ENCODE results near the gene LENG1. TPM values are rescaled to one million over a fixed set of nuclear protein-coding genes. Genes with fewer than 3 reads are reported as not detected.

Gene LENG1
- total and polyA plus RNA-seq, 9 of the 15 experiments (the other 6 are each of a cell fraction or from before 2014, with no cell fraction given) = 0.30 to 10.5 (median 4.7) TPM

DNA sequence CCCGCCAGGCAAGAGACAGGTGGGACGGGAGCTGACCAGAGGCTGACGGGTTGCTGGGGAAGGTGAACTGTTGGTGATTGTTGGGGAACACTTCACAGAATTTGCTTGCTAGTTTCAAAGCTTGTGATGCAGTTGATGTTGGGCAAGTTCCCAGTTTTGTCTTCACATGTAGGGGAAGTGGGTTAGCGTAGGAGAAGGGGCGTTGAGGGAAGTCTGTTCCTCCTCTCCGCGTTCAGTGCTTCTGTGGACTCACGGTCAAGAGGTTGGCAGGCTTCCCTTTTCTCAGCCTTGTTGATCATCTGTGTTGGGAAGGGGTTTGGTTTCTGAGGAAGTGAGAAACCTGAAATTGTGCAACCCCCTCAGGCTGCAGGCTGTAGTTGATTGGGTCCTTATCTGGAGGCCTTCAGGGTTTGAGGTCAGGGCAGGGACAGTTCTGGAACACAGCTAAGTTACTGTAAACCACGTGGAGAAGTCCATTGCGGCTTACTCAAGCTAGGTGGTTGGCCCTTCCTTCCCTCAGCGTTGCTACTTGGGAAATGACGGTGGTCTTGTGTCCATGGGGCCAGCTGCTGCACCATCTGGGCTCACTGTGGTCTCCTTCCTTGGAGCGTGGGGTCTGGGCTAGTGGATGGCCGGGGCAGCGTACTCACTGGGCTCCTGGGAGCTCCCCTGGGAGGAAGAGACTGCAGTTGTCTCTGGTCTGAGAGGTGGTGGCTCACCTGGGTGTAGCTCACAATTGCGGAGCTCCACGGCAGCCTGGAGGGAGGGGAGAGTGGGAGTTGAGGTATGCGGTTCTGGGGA lies 48.7 kb upstream of the LENG1 start (continued):
- TF ChIP-seq, protein P1, sequence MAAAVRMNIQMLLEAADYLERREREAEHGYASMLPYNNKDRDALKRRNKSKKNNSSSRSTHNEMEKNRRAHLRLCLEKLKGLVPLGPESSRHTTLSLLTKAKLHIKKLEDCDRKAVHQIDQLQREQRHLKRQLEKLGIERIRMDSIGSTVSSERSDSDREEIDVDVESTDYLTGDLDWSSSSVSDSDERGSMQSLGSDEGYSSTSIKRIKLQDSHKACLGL (CRISPR knock-in tag; IDR thresholded peaks at IDR 0.05; ENCODE audit: borderline replicate concordance, poor library complexity, severe bottlenecking) = peak; percentile 23
- TF ChIP-seq ARID1B (IDR thresholded peaks at IDR 0.05) (peak; percentile 95), KAT2B (IDR thresholded peaks at IDR 0.05; ENCODE audit: low read depth, low read length) (no peak), ZNF384 (IDR thresholded peaks at IDR 0.05; ENCODE audit: low read depth, low read length) (no peak), NR2C1 (IDR thresholded peaks at IDR 0.05) (peak; percentile 68), NR2C1 (tag; IDR thresholded peaks at IDR 0.05) (peak; percentile 88), MEF2A (IDR thresholded peaks at IDR 0.05; ENCODE audit: control insufficient read depth, low read depth, low read length) (peak; percentile 25; the same call in 1 of the 2 replicates), FOSL1 (tag; conservative IDR thresholded peaks at IDR 0.05) (peak; percentile 70), ZKSCAN3 (CRISPR knock-in tag; IDR thresholded peaks at IDR 0.05) (no peak), ZNF79 (CRISPR knock-in tag; IDR thresholded peaks at IDR 0.05; ENCODE audit: low read depth) (no peak), MTF1 (CRISPR knock-in tag; IDR thresholded peaks at IDR 0.05; ENCODE audit: borderline replicate concordance) (no peak), ZNF23 (CRISPR knock-in tag; IDR thresholded peaks at IDR 0.05) (0 out of 2 replicates have a peak, but pooled peaks have one; percentile 51), ZNF644 (tag; IDR thresholded peaks at IDR 0.05; ENCODE audit: low read depth) (peak; percentile 65; the same call in 1 of the 2 replicates), SIRT6 (IDR thresholded peaks at IDR 0.05; ENCODE audit: low read depth, low read length) (peak; percentile 65), PTRF (tag; IDR thresholded peaks at IDR 0.05) (no peak), PHTF2 (CRISPR knock-in tag; IDR thresholded peaks at IDR 0.05) (no peak), ZNF133 (CRISPR knock-in tag; IDR thresholded peaks at IDR 0.05) (no peak)
- TF ChIP-seq, protein P2, sequence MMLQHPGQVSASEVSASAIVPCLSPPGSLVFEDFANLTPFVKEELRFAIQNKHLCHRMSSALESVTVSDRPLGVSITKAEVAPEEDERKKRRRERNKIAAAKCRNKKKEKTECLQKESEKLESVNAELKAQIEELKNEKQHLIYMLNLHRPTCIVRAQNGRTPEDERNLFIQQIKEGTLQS (IDR thresholded peaks at IDR 0.05) = peak; percentile 81
- TF ChIP-seq, protein P2 (CRISPR knock-in tag; conservative IDR thresholded peaks at IDR 0.05) = peak; percentile 74
- TF ChIP-seq, protein P3, sequence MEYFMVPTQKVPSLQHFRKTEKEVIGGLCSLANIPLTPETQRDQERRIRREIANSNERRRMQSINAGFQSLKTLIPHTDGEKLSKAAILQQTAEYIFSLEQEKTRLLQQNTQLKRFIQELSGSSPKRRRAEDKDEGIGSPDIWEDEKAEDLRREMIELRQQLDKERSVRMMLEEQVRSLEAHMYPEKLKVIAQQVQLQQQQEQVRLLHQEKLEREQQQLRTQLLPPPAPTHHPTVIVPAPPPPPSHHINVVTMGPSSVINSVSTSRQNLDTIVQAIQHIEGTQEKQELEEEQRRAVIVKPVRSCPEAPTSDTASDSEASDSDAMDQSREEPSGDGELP (CRISPR knock-in tag; IDR thresholded peaks at IDR 0.05; ENCODE audit: borderline replicate concordance) = peak; percentile 94
- TF ChIP-seq, protein P4, sequence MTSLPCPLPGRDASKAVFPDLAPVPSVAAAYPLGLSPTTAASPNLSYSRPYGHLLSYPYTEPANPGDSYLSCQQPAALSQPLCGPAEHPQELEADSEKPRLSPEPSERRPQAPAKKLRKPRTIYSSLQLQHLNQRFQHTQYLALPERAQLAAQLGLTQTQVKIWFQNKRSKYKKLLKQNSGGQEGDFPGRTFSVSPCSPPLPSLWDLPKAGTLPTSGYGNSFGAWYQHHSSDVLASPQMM (CRISPR knock-in tag; IDR thresholded peaks at IDR 0.05) = no peak
- TF ChIP-seq, protein P5, sequence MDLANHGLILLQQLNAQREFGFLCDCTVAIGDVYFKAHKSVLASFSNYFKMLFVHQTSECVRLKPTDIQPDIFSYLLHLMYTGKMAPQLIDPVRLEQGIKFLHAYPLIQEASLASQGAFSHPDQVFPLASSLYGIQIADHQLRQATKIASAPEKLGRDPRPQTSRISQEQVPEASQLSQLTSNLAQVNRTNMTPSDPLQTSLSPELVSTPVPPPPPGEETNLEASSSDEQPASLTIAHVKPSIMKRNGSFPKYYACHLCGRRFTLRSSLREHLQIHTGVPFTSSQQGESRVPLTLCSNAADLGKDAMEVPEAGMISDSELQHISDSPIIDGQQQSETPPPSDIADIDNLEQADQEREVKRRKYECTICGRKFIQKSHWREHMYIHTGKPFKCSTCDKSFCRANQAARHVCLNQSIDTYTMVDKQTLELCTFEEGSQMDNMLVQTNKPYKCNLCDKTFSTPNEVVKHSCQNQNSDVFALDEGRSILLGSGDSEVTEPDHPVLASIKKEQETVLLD (IDR thresholded peaks at IDR 0.05) = no peak
- TF ChIP-seq, protein P6, sequence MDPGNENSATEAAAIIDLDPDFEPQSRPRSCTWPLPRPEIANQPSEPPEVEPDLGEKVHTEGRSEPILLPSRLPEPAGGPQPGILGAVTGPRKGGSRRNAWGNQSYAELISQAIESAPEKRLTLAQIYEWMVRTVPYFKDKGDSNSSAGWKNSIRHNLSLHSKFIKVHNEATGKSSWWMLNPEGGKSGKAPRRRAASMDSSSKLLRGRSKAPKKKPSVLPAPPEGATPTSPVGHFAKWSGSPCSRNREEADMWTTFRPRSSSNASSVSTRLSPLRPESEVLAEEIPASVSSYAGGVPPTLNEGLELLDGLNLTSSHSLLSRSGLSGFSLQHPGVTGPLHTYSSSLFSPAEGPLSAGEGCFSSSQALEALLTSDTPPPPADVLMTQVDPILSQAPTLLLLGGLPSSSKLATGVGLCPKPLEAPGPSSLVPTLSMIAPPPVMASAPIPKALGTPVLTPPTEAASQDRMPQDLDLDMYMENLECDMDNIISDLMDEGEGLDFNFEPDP (CRISPR knock-in tag; IDR thresholded peaks at IDR 0.05) = peak; percentile 48; the same call in 1 of the 2 replicates

All from K562 (cell line).